GM06990 (cell line): Measurements from ENCODE around the gene CYTH3.

ENCODE experiments used
- DNase-seq: peaks from one replicate; pipeline ENCODE4 v3.0.0-alpha.2; 2011; ENCODE audit not compliant: insufficient read length; ENCODE audit errors: extremely low read depth
- H3K27me3 ChIP-seq: replicated peaks from 2 replicates; pipeline ENCODE4 v1.6.0; 2011; ENCODE audit warnings: low read length; ENCODE audit not compliant: control insufficient read depth, insufficient read depth
- H3K36me3 ChIP-seq: 2 replicates; pipeline ENCODE4 v1.5.1; 2011; ENCODE audit warnings: low read length; ENCODE audit not compliant: control insufficient read depth, insufficient read depth
- H3K4me3 ChIP-seq: replicated peaks from 2 replicates; pipeline ENCODE4 v1.5.1; 2011; ENCODE audit warnings: low read depth, mild to moderate bottlenecking, control low read depth, low read length
- CTCF ChIP-seq: IDR thresholded peaks from 2 replicates; pipeline ENCODE4 v1.5.1; 2011; ENCODE audit warnings: low read length, control low read depth, mild to moderate bottlenecking, inconsistent platforms; ENCODE audit not compliant: insufficient read depth, poor library complexity, severe bottlenecking

CYTH3 gene

GRCh38 chr7:6166443-6166891, 106.0 kb downstream of the CYTH3 start:
- peaks cover 2% of the 10 kb centered on the region for H3K36me3 ChIP-seq
- H3K4me3 ChIP-seq = no peak overlapping the region
- no peak for DNase-seq
- no peak for TF ChIP-seq CTCF
- H3K27me3 ChIP-seq = no peaks in the 10 kb centered on the region

DNA sequence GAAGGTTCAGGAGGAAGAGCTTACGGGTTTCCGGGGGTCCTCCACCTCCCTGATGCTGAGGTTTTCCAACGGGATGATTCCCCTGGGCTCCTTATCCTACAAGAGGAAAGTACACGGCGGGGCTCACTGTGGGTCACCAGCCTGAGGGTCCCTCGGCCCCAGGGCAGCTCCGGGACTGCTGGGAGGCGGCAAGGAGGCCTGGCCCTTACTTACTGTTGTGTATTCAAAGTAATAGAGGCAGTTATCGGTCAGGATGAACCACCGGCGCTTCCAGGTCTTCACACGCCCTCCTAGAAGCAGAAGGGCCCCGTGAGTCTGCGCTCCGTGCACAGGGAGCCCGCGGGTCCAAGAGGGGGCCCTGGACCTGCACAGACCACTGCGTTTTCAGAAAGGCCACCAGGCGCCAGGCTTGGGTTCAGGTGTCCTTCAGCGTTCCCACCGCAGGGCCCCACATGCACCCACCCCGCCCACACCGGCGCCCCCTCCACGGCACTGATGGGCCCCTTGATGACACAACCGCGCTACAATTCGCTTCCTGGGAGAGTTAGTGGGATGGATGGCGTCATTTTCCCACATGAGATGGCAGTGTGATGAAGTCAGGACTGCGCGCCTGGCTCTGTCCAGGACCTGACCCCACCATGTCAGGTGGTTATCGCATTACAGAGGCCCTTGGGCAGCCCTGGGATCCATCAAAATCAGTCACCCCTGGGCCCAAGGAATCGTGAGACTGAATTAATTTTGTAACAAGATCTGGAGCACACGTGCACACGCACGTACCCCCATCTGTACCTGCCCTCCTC, 106.7 kb downstream of the CYTH3 start:
- TF ChIP-seq CTCF = no peak
- Histone ChIP-seq H3K27me3 (no peaks in the 10 kb centered on the region), H3K36me3 (peaks cover 2% of the 10 kb centered on the region), H3K4me3 (no peak overlapping the region)
- no peak for DNase-seq

DNA sequence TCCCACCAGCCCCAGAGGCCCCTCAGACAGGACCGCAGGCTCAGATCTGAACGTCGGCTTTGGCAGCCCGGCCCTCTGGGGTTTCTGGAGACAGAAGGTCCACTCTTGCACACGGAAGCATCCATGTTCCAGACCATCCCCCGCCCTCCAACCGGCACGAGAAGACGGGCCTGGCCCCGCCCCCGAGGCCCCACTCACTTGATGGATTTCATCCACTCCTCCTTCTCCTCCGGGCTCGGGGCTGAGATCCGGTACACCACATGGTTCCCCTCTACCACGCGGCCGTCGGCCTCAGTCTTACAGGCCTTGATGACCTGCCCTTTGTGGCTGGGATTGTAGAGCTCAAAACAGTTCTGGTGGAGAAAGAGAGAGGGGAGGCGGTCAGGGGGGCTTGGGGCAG, 107.3 kb downstream of the CYTH3 start:
- no peaks in the 10 kb centered on the region for H3K27me3 ChIP-seq
- H3K36me3 ChIP-seq = peaks cover 1% of the 10 kb centered on the region
- TF ChIP-seq CTCF = no peak
- H3K4me3 ChIP-seq = no peak overlapping the region
- DNase-seq = no peak

- H3K36me3 ChIP-seq = no peaks in the 10 kb centered on the region; the same call in none of the 2 replicates
- no peak for DNase-seq
These were observed 107.9 kb downstream of the CYTH3 start for GRCh38 chr7:6164491-6164890.

DNA sequence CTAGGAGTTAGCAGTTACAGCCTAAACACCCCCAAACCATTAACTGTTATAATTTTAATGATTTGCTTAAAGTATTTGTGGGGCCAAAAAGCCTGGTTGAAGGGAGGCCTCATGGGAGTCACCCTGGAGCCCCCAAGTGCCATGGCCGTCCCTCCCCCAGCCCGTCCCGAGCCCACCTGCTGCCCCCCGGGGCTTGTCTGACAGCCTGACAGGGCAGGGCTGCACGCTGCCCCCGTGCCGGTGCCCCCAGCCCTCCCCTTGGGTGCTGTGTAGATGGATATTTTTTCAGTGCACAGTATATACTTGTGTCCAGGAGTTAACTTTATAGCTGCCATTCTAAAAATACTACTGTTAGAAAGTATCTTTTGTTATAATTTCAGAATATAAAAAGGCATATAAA, 108.4 kb downstream of the CYTH3 start:
- Histone ChIP-seq H3K27me3 (no peaks in the 10 kb centered on the region), H3K4me3 (no peak overlapping the region), H3K36me3 (no peaks in the 10 kb centered on the region; the same call in none of the 2 replicates)
- TF ChIP-seq CTCF = no peak
- DNase-seq = no peak

More at GRCh38 chr7:6164491-6164890, 107.9 kb downstream of the CYTH3 start:
- TF ChIP-seq CTCF = no peak
- no peaks in the 10 kb centered on the region for H3K27me3 ChIP-seq
- H3K4me3 ChIP-seq = no peak overlapping the region
